ENCODE measurements around the gene TRAPPC14. TPM values are rescaled to one million over a fixed set of nuclear protein-coding genes. Genes with fewer than 3 reads are reported as not detected.

TRAPPC14 gene
- polyA plus RNA-seq, 1 of the 3 experiments (the other 2 are of a cell fraction) = 13.9 TPM

- Histone ChIP-seq H3K79me2 (ENCODE audit: insufficient read depth) (peaks cover 20% of the 10 kb centered on the region), H3K4me3 (ENCODE audit: low read depth in 2 of 2, low read length in 1 of 2) (no peak overlapping the region), H3K9me2 (no peaks in the 10 kb centered on the region), H3K9ac (no peak overlapping the region), H2AFZ (ENCODE audit: low read depth) (no peak overlapping the region), H3K27ac (ENCODE audit: low read depth in 2 of 2, low read length in 1 of 2) (no peak overlapping the region), H4K20me1 (ENCODE audit: insufficient read depth) (peaks cover 4% of the 10 kb centered on the region; the same call in 1 of the 2 replicates), H3K9me3 (no peaks in the 10 kb centered on the region), H3K27me3 (ENCODE audit: insufficient read depth) (no peaks in the 10 kb centered on the region), H3K36me3 (replicated peaks in 1 of 2; ENCODE audit: control insufficient read depth in 1 of 2, insufficient read depth in 2 of 2, low read length in 1 of 2) (peaks cover 32 to 39% of the 10 kb centered on the region in 2 experiments), H3F3A (replicated peaks; ENCODE audit: insufficient read depth) (peaks cover 40% of the 10 kb centered on the region), H3K4me2 (no peak overlapping the region), H3K4me1 (ENCODE audit: control insufficient read depth in 1 of 2, insufficient read depth in 2 of 2, low read depth in 1 of 2, low read length in 1 of 2) (peaks cover 6 to 8% of the 10 kb centered on the region in 2 experiments; a peak in 3 of 4 replicates)
- TF ChIP-seq FOSL2 (IDR thresholded peaks at IDR 0.05; ENCODE audit: borderline replicate concordance, low read depth) (no peak), GATA2 (CRISPR knock-in tag; IDR thresholded peaks at IDR 0.05) (no peak), RXRA (IDR thresholded peaks at IDR 0.05; ENCODE audit: borderline replicate concordance, low read depth) (no peak), RFX5 (IDR thresholded peaks at IDR 0.05; ENCODE audit: low read length) (no peak), MEF2A (IDR thresholded peaks at IDR 0.05; ENCODE audit: borderline replicate concordance, low read depth) (no peak), SMC3 (IDR thresholded peaks at IDR 0.05; ENCODE audit: low read depth, low read length) (no peak), USF2 (IDR thresholded peaks at IDR 0.05; ENCODE audit: borderline replicate concordance, low read depth, low read length) (no peak), TCF12 (IDR thresholded peaks at IDR 0.05) (no peak), REST (IDR thresholded peaks at IDR 0.05; ENCODE audit: low read depth, low read length) (no peak), RAD21 (IDR thresholded peaks at IDR 0.05; ENCODE audit: low read length) (no peak), TEAD4 (IDR thresholded peaks at IDR 0.05; ENCODE audit: borderline replicate concordance, insufficient read depth) (no peak), FOXJ3 (CRISPR knock-in tag; IDR thresholded peaks at IDR 0.05) (no peak), YY1 (IDR thresholded peaks at IDR 0.05; ENCODE audit: low read depth) (no peak), CHD2 (IDR thresholded peaks at IDR 0.05; ENCODE audit: low read length, partially characterized antibody) (no peak), RCOR1 (IDR thresholded peaks at IDR 0.05; ENCODE audit: low read length) (no peak)
- TF ChIP-seq, protein P1, sequence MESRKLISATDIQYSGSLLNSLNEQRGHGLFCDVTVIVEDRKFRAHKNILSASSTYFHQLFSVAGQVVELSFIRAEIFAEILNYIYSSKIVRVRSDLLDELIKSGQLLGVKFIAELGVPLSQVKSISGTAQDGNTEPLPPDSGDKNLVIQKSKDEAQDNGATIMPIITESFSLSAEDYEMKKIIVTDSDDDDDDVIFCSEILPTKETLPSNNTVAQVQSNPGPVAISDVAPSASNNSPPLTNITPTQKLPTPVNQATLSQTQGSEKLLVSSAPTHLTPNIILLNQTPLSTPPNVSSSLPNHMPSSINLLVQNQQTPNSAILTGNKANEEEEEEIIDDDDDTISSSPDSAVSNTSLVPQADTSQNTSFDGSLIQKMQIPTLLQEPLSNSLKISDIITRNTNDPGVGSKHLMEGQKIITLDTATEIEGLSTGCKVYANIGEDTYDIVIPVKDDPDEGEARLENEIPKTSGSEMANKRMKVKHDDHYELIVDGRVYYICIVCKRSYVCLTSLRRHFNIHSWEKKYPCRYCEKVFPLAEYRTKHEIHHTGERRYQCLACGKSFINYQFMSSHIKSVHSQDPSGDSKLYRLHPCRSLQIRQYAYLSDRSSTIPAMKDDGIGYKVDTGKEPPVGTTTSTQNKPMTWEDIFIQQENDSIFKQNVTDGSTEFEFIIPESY (IDR thresholded peaks at IDR 0.05; ENCODE audit: borderline replicate concordance, low read depth) = no peak
- POLR2A ChIA-PET = interaction anchor here (0.7 to 1.5 kb wide), 3 partner anchors 15 to 55 kb away, joined by 3 read pairs; no protein-coding TSS in a partner anchor
- no peak for DNase-seq
- WGBS (ENCODE audit: low lambda C conversion rate) = 98% methylated on average over 4 of the region's 4 CpGs
- CTCF ChIA-PET = interaction anchor here (1.6 kb wide), 1 partner anchor 27 kb away, joined by 5 read pairs; no protein-coding TSS in a partner anchor
Observed at GRCh38 chr7:100105534-100105933, 53.0 kb downstream of the TRAPPC14 start.

Other genes starting within 250 kb of the TRAPPC14 start
- 6.6 and 7.6 TPM in 2 replicates for gene TRIM4, start 239.2 kb downstream of the TRAPPC14 start, polyA plus RNA-seq (2012; rRNA removed)
- not detected in 2 replicates for gene GJC3, start 229.1 kb downstream of the TRAPPC14 start, polyA plus RNA-seq (2012; rRNA removed)
- 0.15 TPM in 1 of 2 replicates, not detected in the other for gene AZGP1, start 182.7 kb downstream of the TRAPPC14 start, polyA plus RNA-seq (2012; rRNA removed)
- gene ZKSCAN1, start 143.1 kb downstream of the TRAPPC14 start, polyA plus RNA-seq (2012; rRNA removed) = 21.1 and 30.7 TPM in 2 replicates
- gene ZSCAN21, start 108.9 kb downstream of the TRAPPC14 start, polyA plus RNA-seq (2012; rRNA removed) = 17.5 and 22.8 TPM in 2 replicates
- 30.5 and 45.2 TPM in 2 replicates for gene ZNF3, start 77.0 kb downstream of the TRAPPC14 start, polyA plus RNA-seq (2012; rRNA removed)
- 413 and 435 TPM in 2 replicates for gene COPS6, start 69.8 kb downstream of the TRAPPC14 start, polyA plus RNA-seq (2012; rRNA removed)
- gene MCM7, start 57.3 kb downstream of the TRAPPC14 start, polyA plus RNA-seq (2012; rRNA removed) = 235 and 241 TPM in 2 replicates
- 35.0 and 39.2 TPM in 2 replicates for gene AP4M1, start 57.1 kb downstream of the TRAPPC14 start, polyA plus RNA-seq (2012; rRNA removed)
- gene TAF6, start 39.4 kb downstream of the TRAPPC14 start, polyA plus RNA-seq (2012; rRNA removed) = 31.7 and 70.5 TPM in 2 replicates
- gene CNPY4, start 39.1 kb downstream of the TRAPPC14 start, polyA plus RNA-seq (2012; rRNA removed) = 52.0 and 65.0 TPM in 2 replicates
- 2.5 and 4.4 TPM in 2 replicates for gene MBLAC1, start 31.8 kb downstream of the TRAPPC14 start, polyA plus RNA-seq (2012; rRNA removed)
- gene LAMTOR4, start 9.8 kb downstream of the TRAPPC14 start, polyA plus RNA-seq (2012; rRNA removed) = 600 and 630 TPM in 2 replicates
- 9.0 and 9.4 TPM in 2 replicates for gene GAL3ST4, start 9.9 kb upstream of the TRAPPC14 start, polyA plus RNA-seq (2012; rRNA removed)
- gene GPC2, start 18.7 kb upstream of the TRAPPC14 start, polyA plus RNA-seq (2012; rRNA removed) = 12.9 and 14.2 TPM in 2 replicates
- gene STAG3, start 19.2 kb upstream of the TRAPPC14 start, polyA plus RNA-seq (2012; rRNA removed) = 0.10 and 0.31 TPM in 2 replicates
- not detected in 2 replicates for gene PVRIG, start 61.2 kb upstream of the TRAPPC14 start, polyA plus RNA-seq (2012; rRNA removed)
- gene SPDYE3, start 149.0 kb upstream of the TRAPPC14 start, polyA plus RNA-seq (2012; rRNA removed) = not detected in 2 replicates
- 55.4 and 63.7 TPM in 2 replicates for gene PILRB, start 199.4 kb upstream of the TRAPPC14 start, polyA plus RNA-seq (2012; rRNA removed)
- 0.89 and 0.99 TPM in 2 replicates for gene PILRA, start 214.8 kb upstream of the TRAPPC14 start, polyA plus RNA-seq (2012; rRNA removed)